Rectal smooth muscle tissue (tissue), 1 donor: ENCODE measurements around the gene CADPS2.
A peak's percentile ranks its signal among the peaks of the same experiment; 100 is the strongest.

ENCODE experiments used
- H3K27ac ChIP-seq: one replicate; pipeline ENCODE4 v1.7.0; 2013; ENCODE audit warnings: low read depth, low read length, inconsistent platforms
- H3K27me3 ChIP-seq: one replicate; pipeline ENCODE4 v1.7.0; 2013; ENCODE audit warnings: low read length; ENCODE audit not compliant: control insufficient read depth, insufficient read depth
- H3K36me3 ChIP-seq: one replicate; pipeline ENCODE4 v1.7.0; 2013; ENCODE audit warnings: low read length; ENCODE audit not compliant: control insufficient read depth, insufficient read depth
- H3K4me1 ChIP-seq: one replicate; pipeline ENCODE4 v1.7.0; 2013; ENCODE audit warnings: low read length; ENCODE audit not compliant: control insufficient read depth, insufficient read depth
- H3K4me3 ChIP-seq: one replicate; pipeline ENCODE4 v1.7.0; 2013; ENCODE audit warnings: low read length
- H3K9ac ChIP-seq: one replicate; pipeline ENCODE4 v1.7.0; 2013; ENCODE audit warnings: low read length

The CADPS2 gene

DNA sequence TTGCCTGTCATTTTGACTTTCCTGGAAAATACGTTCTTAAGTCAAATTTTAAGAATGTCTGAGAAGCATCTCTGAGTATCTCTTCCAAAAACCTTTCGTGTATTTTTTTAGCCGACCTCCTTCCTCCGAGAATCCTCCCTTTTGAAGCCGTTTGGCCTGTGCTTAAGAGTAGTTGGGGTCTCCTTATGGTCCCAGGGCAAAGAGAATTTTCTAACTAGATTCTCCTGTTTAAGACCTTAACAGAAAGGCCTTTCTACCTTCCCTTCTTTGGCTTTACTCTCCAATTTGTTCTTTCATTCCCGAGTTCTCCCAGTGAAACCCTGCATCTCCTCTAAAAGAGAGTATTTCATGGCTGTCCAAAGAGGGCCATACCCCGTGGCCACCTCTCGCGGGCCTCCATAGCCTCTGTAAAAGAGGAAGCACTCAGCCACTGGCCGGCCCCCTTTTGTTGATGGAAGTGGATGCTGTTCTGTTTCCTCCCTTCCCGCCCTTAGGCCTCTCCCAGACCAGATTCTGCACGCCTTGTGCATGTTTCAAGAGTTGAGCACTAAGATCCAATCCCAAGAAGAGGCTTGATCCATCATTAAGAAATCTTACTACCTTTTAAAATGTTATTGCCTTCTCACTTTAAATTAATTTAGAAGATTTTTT, 575.1 kb downstream of the CADPS2 start:
- no peak overlapping the region for H3K4me3 ChIP-seq

DNA sequence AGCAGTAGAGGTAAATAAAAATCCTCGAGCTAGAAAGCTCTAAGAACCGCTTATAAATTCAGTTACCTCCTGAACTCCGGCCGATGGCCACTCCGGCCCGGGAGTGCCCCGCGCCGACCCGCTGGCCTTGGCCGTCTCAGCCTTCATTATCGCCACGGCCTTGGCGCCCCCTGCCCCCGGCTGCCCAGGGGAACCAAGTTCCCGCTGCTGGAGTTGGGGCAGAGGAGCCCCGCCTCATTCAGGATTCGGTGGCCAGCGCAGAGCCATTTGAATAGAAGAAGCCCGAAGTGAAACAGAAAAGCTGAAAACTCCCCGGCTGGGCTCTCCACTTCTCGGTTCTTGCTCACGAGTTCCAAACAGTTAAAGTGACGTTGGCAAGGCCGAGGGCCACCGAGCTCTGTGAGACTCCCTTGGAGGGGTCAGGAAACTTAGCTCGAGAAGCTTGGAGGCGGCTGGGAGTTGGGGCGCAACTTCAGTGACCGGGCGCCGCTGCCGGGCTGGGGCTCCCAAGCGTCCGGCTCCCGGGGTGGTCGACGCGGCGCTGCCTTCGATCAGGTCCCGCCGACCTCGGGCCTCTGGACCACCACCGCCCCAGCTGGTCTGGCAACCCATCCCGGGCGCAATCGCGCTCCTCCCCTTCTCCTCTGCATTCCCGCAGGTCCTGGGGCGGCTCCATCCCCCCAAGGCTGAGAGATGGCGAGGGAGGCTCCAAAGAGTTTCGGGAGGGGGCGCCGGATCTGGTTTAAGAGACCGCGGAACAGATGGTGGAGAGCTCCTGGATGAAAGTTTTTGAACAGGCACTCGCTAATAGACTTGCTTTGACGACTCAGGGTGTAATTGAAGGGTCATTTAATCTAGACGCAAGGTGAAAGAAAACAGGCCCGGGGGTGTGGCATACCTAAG, 575.9 kb downstream of the CADPS2 start:
- no peaks in the 10 kb centered on the region for H3K4me1 ChIP-seq
- H3K9ac ChIP-seq, result no peak overlapping the region
- peak overlapping the region; percentile 43 for H3K4me3 ChIP-seq
- H3K27ac ChIP-seq, result no peak overlapping the region
- H3K36me3 ChIP-seq, result no peaks in the 10 kb centered on the region
- H3K27me3 ChIP-seq, result peaks cover 39% of the 10 kb centered on the region

More for the DNA sequence above, 575.1 kb downstream of the CADPS2 start:
- Histone ChIP-seq H3K36me3 (no peaks in the 10 kb centered on the region), H3K4me1 (no peaks in the 10 kb centered on the region), H3K9ac (no peak overlapping the region), H3K27ac (no peak overlapping the region), H3K27me3 (peaks cover 41% of the 10 kb centered on the region)

DNA sequence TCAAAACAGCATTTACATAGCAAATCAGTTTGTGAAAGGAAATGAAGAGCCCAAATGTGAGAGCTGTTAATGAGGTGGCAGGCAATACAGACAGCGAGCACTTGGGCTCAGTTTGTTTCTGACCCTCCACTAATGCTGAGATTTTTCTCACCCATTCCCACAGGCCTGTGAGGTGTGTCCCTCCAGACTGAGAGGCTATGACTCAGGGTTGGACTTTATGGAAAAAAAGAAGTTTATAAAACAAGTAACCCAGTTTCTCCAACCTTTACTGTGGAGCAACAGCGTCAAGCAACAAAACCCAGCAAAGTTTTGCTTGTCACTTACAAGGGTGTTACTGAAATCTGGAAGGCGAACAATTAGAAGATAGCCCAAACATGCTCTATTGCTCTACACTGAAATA, 576.8 kb downstream of the CADPS2 start:
- no peak overlapping the region for H3K27ac ChIP-seq
- H3K9ac ChIP-seq, result no peak overlapping the region
- peaks cover 38% of the 10 kb centered on the region for H3K27me3 ChIP-seq
- no peak overlapping the region for H3K4me3 ChIP-seq
- no peaks in the 10 kb centered on the region for H3K36me3 ChIP-seq
- H3K4me1 ChIP-seq, result no peaks in the 10 kb centered on the region

DNA sequence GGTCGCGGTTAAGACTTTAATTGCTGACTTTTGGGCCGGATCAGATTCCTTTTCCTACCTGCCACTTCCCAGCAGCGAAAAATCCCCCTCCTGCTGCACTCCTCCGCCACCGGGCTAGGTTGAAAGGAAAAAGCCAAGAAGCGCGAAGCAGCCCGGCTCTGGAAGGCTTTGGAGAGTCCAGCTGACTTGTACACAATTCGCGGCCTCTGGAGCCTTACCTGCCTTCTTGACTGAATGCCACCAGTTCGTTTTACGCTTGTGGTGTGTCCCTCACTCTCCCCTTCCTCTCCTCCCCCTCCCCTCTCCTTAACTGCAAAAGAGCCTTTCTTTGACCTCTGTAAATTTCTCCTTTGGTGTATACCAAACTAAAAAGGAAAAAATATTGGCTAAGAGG, 579.0 kb downstream of the CADPS2 start:
- Histone ChIP-seq H3K36me3 (no peaks in the 10 kb centered on the region), H3K4me3 (no peak overlapping the region), H3K27ac (no peak overlapping the region), H3K9ac (no peak overlapping the region), H3K4me1 (no peaks in the 10 kb centered on the region), H3K27me3 (peaks cover 55% of the 10 kb centered on the region)

DNA sequence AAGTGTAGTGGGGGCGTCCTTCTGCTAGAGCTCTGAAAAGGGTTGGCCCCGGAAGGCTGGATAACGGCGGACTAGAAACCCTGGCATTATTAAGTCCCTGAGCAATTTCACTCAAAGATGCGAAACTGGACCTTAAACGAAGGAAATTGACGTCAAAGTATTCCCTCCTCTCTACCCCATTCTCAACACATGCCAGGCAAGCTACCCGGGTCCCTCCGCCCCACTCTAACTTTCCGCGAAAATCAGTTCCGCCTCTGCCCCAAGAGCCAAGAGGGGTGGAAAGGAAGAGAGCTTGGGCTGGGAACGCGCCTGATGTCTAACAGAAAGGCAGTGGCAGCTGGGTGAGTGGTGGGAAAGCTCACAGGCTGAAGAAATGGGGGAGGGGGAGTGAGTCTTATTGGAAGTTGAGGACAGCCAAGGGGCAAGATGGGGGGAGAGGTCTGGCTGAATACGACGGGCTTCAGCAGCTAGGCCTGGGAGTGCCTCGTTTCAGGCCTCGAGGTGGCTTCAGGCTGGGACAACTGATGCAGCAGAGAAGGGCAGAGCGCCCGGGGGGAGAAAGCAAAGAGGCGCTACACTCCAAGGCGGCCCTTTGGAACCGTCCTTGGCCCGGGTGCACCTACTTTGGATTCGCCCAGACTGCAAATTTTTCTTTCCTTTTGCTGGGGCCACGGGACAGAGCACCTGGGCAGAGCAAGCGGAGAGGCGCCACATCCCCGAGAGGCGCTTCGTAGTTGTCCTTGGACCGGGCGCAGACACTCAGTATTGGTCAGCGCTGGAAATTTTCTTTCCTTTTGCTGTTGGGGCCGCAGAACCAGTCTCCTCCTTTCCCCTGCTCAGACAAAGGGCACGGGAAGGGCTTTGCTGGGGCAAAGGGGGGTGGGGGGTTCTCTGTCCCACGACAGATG, 579.7 kb downstream of the CADPS2 start:
- Histone ChIP-seq H3K27me3 (peaks cover 61% of the 10 kb centered on the region), H3K4me3 (no peak overlapping the region), H3K4me1 (no peaks in the 10 kb centered on the region), H3K27ac (no peak overlapping the region), H3K36me3 (no peaks in the 10 kb centered on the region), H3K9ac (no peak overlapping the region)

DNA sequence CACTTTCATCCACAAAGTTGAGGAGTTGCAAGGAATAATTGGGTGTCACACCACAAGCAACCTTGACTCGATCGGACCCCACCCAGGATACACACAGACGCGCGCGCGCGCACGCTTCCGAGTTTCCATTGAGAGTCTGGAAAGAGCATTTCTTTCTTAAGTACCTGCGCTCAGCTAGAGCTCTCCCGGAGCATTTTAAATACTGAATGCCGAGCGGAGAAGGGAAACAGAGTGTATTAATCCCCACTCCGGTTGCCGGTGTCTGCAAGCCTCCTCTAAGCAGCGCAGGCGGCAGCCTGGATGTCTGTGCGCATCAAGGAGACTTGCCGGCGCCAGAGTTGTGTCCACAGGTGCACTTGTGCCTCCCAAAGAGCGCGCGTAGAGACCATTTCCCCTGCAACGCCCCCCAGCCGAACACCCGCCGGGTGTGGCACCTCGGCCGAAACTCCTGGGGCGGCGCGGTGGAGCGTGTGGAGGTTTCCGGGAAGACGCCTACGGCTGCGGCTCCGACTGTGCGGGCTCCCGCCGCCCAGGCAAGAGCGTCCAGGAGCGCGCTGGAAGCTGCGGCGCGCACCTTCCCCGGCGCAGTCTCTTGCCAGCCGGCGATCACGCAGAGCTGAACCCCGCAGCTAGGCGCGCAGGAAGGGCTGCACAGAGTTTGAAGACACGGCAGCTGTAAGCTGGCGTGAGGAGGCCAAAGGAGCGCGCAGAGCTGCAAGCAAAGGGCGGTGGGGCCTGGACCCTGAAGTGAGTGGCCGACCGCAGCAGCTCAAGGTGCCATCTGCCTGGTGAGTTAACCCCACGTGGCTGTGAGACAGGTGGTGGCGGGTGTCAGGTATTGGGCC, 580.6 kb downstream of the CADPS2 start:
- peaks cover 58% of the 10 kb centered on the region for H3K27me3 ChIP-seq
- peak overlapping the region; percentile 18 for H3K4me3 ChIP-seq

DNA sequence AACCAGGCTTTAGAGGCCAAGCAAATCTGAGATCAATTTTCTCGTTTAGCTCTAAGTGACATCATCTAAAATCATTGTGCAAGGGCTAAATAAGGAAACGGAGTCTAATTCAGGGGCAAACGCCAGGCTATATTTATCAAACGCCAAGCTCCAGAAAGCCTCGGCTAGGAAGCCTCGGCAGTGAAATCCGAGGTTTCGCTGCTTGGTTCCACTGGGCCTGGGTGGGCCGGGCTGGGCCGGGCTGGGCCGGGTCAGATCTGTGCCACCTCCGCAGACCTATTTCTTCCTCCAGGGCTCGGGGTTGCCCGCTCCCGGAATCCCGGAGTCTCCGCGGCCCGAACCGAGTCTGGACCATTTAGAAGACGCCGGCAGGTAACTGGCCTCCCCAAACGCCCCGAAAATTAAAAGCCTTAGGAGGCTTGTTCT, 581.3 kb downstream of the CADPS2 start:
- peak overlapping the region; percentile 18 for H3K4me3 ChIP-seq
- no peak overlapping the region for H3K27ac ChIP-seq
- no peak overlapping the region for H3K9ac ChIP-seq
- no peaks in the 10 kb centered on the region for H3K4me1 ChIP-seq
- H3K36me3 ChIP-seq, result no peaks in the 10 kb centered on the region
- H3K27me3 ChIP-seq, result peaks cover 58% of the 10 kb centered on the region

More for the DNA sequence above, 580.6 kb downstream of the CADPS2 start:
- Histone ChIP-seq H3K36me3 (no peaks in the 10 kb centered on the region), H3K4me1 (no peaks in the 10 kb centered on the region), H3K27ac (no peak overlapping the region), H3K9ac (no peak overlapping the region)

DNA sequence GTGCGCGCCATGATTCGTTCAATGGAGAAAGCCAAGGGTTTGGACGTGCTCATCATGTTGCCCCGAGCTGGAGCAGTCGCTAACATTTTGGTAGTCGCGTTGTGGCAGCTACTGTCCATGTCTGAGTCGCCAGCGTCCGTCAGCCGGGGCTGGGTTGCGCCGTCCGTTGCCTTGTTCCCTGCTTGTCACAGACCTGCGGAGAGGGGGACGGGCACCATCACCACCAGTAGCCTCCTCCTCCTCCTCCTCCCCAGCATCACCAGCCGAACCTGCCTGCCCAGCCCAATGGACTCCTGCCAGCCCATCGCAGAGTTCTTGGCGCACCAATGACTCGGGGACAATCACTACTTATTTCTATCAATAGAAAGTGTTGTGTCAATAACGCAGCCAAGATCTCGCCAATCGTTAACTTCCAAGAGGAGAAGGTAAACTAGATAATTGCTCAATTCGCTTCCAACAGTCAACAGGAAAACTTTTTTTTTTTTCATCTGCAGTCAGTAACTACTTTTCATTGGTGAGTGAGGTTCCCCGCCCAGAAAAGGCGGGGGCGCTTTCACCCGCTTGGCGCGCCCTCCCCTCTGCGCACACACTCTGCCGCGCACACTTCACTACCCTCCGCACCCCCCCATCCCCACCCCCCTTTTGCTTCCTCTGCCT, 581.8 kb downstream of the CADPS2 start, which contains the start of gene FEZF1:
Gene FEZF1 (minus strand): TSS at position 432 of the 657 bp plus-strand sequence. CDS start 313 bp downstream, at position 119.
- Histone ChIP-seq H3K9ac (no peak within 1 kb of the TSS), H3K27ac (no peak within 1 kb of the TSS), H3K4me3 (peak within 1 kb of the TSS; percentile 40), H3K27me3 (peaks cover 60% of the 10 kb centered on the region), H3K4me1 (no peaks in the 10 kb centered on the region), H3K36me3 (no peaks in the 10 kb centered on the region)

DNA sequence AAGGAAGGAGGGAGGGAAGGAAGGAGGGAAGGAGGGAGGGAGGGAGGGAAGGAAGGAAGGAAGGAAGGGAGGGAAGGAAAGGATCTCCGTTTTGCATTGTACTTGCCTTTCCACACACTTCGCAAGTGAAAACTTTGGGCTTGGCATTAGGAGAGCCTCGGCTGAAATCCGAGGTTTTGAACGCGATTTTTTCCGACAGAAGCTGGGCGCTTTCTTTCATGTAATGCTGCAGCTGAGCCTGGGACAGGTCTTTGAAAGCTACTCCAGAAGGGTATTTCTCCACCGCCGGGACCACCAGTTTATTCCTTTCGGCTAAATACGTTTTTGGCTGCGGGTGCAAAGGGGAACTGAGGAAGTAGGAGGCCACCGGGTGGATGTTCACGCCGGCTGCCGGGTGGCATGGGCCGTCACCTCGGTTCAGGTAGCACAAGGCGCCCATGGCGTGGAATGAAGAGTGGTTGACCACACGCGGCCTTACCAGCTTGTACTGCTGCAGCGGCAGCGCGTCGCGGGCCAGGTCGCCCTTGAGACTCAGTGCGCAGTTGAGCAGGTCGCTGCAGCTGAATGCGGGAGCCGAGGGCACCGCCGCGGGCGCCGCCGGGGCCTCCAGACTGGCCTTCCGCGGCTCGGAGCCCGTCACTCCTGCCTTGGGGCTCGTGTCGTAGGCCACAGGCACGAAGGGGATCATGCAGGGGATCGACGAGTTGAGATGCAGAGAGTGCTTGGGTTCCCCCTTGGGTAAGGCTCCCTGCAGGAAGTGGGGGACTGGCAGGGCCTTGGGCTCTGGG, 582.5 kb downstream of the CADPS2 start:
- no peaks in the 10 kb centered on the region for H3K4me1 ChIP-seq
- no peak overlapping the region for H3K4me3 ChIP-seq

DNA sequence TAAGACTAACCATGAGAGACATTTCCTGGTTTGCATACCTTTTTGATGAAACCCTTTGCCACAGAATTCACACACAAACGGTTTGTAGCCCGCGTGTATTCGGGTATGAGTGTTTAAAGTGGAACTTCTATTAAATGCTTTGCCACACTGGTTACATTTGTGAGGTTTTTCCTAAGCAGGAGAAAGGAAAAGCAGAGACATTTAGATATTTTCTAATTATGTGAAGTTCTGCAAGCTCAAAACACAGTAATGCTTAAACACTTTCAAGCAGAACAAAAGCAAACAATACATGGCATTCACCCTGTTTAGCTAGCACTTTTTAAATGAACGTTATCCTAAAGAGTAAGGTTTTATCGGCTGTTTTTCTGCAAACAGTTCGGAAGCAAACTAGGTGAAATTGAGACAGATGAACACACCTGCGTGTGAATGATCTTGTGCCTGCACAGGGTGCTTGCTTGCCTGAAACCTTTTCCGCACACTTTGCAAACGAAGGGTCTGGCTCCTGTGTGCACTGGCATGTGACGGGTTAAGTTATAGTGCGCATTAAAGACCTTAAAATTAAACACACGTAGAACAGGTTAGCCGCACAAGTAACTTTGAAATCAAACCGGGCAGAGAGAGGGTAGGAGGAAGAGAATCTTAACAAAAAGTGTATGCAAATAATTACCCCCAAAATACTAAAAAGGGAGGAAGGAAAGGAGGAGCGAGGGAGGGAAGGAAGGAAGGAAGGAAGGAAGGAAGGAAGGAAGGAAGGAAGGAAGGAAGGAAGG, 583.3 kb downstream of the CADPS2 start:
- Histone ChIP-seq H3K27ac (no peak overlapping the region), H3K36me3 (no peaks in the 10 kb centered on the region), H3K9ac (no peak overlapping the region), H3K27me3 (peaks cover 60% of the 10 kb centered on the region), H3K4me1 (no peaks in the 10 kb centered on the region), H3K4me3 (no peak overlapping the region)

More for the DNA sequence above, 582.5 kb downstream of the CADPS2 start:
- H3K27me3 ChIP-seq, result peaks cover 57% of the 10 kb centered on the region
- H3K36me3 ChIP-seq, result no peaks in the 10 kb centered on the region
- H3K27ac ChIP-seq, result no peak overlapping the region
- H3K9ac ChIP-seq, result no peak overlapping the region
